ENCODE data around the gene MAB21L3.

The MAB21L3 gene

GRCh38 chr1:116164150-116164549 is 53.0 kb downstream of the MAB21L3 start:
- no peak overlapping the region for H3K4me3 ChIP-seq (ENCODE audit: low read depth, low read length)
- no peak for TF ChIP-seq CTCF (IDR thresholded peaks at IDR 0.05; ENCODE audit: low read depth, low read length)

- TF ChIP-seq CTCF (IDR thresholded peaks at IDR 0.05; ENCODE audit: low read depth, low read length), result no peak
- H3K4me3 ChIP-seq (ENCODE audit: low read depth, low read length), result no peak overlapping the region
Observed at GRCh38 chr1:116164604-116165368, 53.6 kb downstream of the MAB21L3 start.

- TF ChIP-seq CTCF (IDR thresholded peaks at IDR 0.05; ENCODE audit: low read depth, low read length), result no peak
- no peak overlapping the region for H3K4me3 ChIP-seq (ENCODE audit: low read depth, low read length)
Observed at GRCh38 chr1:116165572-116165971, 54.4 kb downstream of the MAB21L3 start.

- H3K4me3 ChIP-seq (ENCODE audit: low read depth, low read length), result no peak overlapping the region
- TF ChIP-seq CTCF (IDR thresholded peaks at IDR 0.05; ENCODE audit: low read depth, low read length), result no peak
Observed at GRCh38 chr1:116166011-116166571, 54.9 kb downstream of the MAB21L3 start.

- TF ChIP-seq CTCF (IDR thresholded peaks at IDR 0.05; ENCODE audit: low read depth, low read length), result no peak
Observed at GRCh38 chr1:116166655-116167054, 55.5 kb downstream of the MAB21L3 start.

GRCh38 chr1:116167625-116168276 is 56.6 kb downstream of the MAB21L3 start:
- no peak for TF ChIP-seq CTCF (IDR thresholded peaks at IDR 0.05; ENCODE audit: low read depth, low read length)
- peak overlapping the region; percentile 44; the same call in 1 of the 2 replicates for H3K4me3 ChIP-seq (ENCODE audit: low read depth, low read length)

More at GRCh38 chr1:116166655-116167054, 55.5 kb downstream of the MAB21L3 start:
- no peak overlapping the region for H3K4me3 ChIP-seq (ENCODE audit: low read depth, low read length)

Data from WI38 (cell line).